Measurements from ENCODE around the gene PRMT7. TPM values are rescaled to one million over a fixed set of nuclear protein-coding genes. Genes with fewer than 3 reads are reported as not detected.

PRMT7 gene
- total and polyA plus RNA-seq, 4 experiments from 2014 or later: 28.3 to 104 (median 64.5) TPM

DNA sequence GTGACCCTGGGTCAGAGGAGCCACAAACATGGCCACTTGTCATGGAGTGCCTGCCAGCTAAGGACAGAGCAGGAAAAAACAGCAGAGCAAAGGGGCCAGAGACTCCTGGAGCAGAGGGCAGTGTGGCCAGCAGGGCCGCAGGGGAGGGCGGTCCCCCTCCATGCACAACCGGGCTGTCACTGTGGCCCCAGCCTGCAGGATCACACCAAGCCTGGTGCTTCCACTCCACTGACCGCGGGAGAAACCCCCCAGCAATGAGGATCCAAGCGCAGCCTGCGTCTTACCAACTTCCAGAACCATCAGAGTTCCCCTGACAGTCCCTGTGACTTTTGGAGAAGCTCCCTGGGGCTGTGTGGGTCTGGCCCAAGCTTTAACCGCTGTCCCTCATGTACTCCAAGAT is 62.0 kb downstream of the PRMT7 start:
- Histone ChIP-seq H3K27ac (ENCODE audit: low read depth, low read length) (no peak overlapping the region), H3K27me3 (ENCODE audit: insufficient read depth, low read length) (no peaks in the 10 kb centered on the region), H3K4me3 (ENCODE audit: low read length in 2 of 2) (no peak overlapping the region), H3K4me1 (ENCODE audit: insufficient read depth, low read length) (peaks cover 39% of the 10 kb centered on the region), H3K9me3 (ENCODE audit: control insufficient read depth in 1 of 2, low read length in 2 of 2) (no peaks in the 10 kb centered on the region), H3K36me3 (ENCODE audit: insufficient read depth, low read length) (no peaks in the 10 kb centered on the region)
- POLR2A ChIA-PET (ENCODE audit: partially characterized antibody): no interaction called here
- no peaks in the 10 kb centered on the region for H3K9me3 Mint-ChIP-seq
- CTCF ChIA-PET (ENCODE audit: partially characterized antibody): interaction anchor here (1.2 kb wide), 1 partner anchor 148 kb away, joined by 3 read pairs; no protein-coding TSS in a partner anchor
- H3K36me3 Mint-ChIP-seq: no peaks in the 10 kb centered on the region
- no peak overlapping the region for H3K27ac Mint-ChIP-seq
- peaks cover 15 to 32% (median 27%) of the 10 kb centered on the region in 4 donors for H3K4me1 Mint-ChIP-seq
- intact Hi-C loops (cut with micrococcal nuclease): no loop called here
- no peaks in the 10 kb centered on the region for H3K27me3 Mint-ChIP-seq
- no peak overlapping the region for H3K4me3 Mint-ChIP-seq
- DNase-seq: no peak

DNA sequence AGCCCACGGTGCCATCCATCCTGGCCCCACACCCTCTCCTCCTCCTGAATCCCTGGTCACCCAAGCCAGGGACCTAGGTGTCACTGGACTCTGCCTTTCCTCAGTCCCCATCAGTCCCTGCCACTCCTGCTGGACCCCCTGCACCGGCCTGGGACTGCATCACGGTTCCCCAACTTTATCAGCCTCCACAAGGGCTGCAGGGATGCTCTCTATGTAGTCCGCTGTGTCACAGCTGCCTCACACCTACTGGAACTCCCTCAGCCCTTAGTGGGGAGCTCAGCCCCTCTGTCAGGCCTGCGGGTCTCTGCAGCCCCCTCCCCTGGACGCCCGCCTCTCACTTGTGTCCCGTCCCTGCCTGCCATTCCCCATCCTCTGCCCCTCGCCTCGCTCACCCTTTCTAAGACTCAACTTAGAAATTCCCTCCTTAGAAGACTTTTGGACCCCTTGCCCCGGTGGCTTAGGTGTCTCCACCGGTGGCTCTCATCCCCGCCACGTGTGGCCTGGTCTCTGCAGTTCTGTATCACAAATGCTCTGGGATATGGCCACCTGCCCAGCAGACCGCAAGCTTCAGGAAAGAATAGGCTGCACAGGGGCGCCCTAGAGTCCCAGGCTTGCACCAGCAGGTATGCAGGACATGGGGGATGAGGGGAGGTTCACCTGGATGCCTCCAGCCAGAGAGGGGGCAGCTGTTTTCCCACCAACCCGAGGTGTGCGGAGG is 62.9 kb downstream of the PRMT7 start:
- no peak overlapping the region for H3K4me3 ChIP-seq (ENCODE audit: low read length in 2 of 2)
- H3K27ac ChIP-seq (ENCODE audit: low read depth, low read length): no peak overlapping the region
- Mint-ChIP-seq H3K4me1 (peaks cover 12 to 24% (median 20%) of the 10 kb centered on the region in 4 donors), H3K36me3 (no peaks in the 10 kb centered on the region), H3K4me3 (no peak overlapping the region), H3K9me3 (no peaks in the 10 kb centered on the region), H3K27ac (no peak overlapping the region), H3K27me3 (no peaks in the 10 kb centered on the region)
- no peaks in the 10 kb centered on the region for H3K27me3 ChIP-seq (ENCODE audit: insufficient read depth, low read length)
- peaks cover 31% of the 10 kb centered on the region for H3K4me1 ChIP-seq (ENCODE audit: insufficient read depth, low read length)
- no peaks in the 10 kb centered on the region for H3K36me3 ChIP-seq (ENCODE audit: insufficient read depth, low read length)
- H3K9me3 ChIP-seq (ENCODE audit: control insufficient read depth in 1 of 2, low read length in 2 of 2): no peaks in the 10 kb centered on the region
- DNase-seq: no peak
- POLR2A ChIA-PET (ENCODE audit: partially characterized antibody): no interaction called here
- intact Hi-C loops (cut with micrococcal nuclease): no loop called here
- CTCF ChIA-PET (ENCODE audit: partially characterized antibody): no interaction called here

DNA sequence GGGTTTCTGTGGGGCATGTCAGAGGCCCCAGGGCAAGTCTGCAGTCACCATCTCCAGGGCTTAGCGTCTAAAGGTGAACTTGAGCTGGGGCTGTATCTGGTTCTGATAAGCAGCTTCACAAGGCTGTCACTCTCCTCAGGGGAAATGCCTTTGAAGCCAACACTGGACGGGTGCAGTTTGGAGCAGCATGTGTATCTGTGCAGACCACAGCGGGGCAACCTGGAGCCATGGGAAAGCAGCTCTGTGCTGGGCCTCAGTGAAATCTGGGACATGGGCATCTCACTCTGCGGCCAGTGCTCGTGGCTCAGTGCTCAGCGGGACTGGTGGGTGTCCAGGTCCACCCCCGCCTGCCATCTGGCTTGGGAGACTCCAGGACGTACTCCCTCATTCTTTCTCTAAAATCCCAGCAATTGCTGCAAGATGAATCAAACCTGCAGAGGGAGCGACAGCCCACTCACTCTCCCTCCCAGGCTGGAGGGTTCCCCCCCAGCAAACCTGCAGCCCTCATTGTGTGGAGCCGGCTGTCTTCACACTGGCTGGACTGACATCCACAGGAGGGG is 63.5 kb downstream of the PRMT7 start:
- POLR2A ChIA-PET (ENCODE audit: partially characterized antibody): no interaction called here
- Histone ChIP-seq H3K27me3 (ENCODE audit: insufficient read depth, low read length) (no peaks in the 10 kb centered on the region), H3K36me3 (ENCODE audit: insufficient read depth, low read length) (no peaks in the 10 kb centered on the region), H3K9me3 (ENCODE audit: control insufficient read depth in 1 of 2, low read length in 2 of 2) (no peaks in the 10 kb centered on the region), H3K27ac (ENCODE audit: low read depth, low read length) (no peak overlapping the region), H3K4me3 (ENCODE audit: low read length in 2 of 2) (no peak overlapping the region), H3K4me1 (ENCODE audit: insufficient read depth, low read length) (peaks cover 25% of the 10 kb centered on the region)
- Mint-ChIP-seq H3K4me1 (peaks cover 12 to 24% (median 19%) of the 10 kb centered on the region in 4 donors), H3K27ac (peak overlapping the region in 1 of 7 donors; percentile 31), H3K4me3 (no peak overlapping the region), H3K27me3 (no peaks in the 10 kb centered on the region), H3K36me3 (no peaks in the 10 kb centered on the region), H3K9me3 (no peaks in the 10 kb centered on the region)
- DNase-seq: no peak
- intact Hi-C loops (cut with micrococcal nuclease): no loop called here
- CTCF ChIA-PET (ENCODE audit: partially characterized antibody): no interaction called here

DNA sequence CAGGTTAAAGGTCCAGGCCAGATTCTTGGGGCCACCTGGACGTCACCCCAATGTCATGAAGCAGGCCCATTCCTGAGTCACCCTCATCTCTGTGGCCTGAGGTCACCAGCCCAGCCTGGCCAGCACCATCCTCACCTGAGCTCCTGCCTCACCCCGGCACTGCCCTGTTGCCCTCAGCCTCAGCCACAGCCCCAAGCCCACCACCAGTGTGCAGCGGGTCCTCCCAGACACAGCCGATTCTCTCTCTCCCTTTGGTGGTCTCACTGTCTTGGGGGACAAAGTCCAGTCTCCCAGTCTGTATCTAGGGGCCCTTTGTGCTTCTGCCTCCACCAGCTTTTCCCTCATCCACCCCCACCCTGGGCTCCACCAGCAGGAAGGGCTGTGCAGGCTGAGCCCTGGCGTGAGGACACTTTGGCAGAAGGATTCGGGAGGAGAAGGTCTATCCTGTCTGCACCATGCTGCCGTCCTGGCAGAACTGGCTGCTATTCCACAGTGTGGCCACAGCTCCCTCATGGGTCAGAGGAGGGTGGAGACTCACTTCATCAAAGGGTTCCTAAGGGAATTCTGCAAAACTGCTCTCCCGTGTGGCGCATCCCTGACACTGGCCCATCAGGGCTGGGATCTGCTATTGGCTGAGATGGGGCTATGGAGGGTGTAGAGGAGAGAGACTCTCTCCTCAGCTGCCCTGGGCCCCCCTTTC is 64.3 kb downstream of the PRMT7 start:
- Mint-ChIP-seq H3K9me3 (no peaks in the 10 kb centered on the region), H3K4me1 (peaks cover 5 to 24% (median 17%) of the 10 kb centered on the region in 4 donors), H3K4me3 (no peak overlapping the region), H3K36me3 (no peaks in the 10 kb centered on the region), H3K27me3 (no peaks in the 10 kb centered on the region), H3K27ac (no peak overlapping the region)
- POLR2A ChIA-PET (ENCODE audit: partially characterized antibody): no interaction called here
- CTCF ChIA-PET (ENCODE audit: partially characterized antibody): no interaction called here
- Histone ChIP-seq H3K4me3 (ENCODE audit: low read length in 2 of 2) (no peak overlapping the region), H3K9me3 (ENCODE audit: control insufficient read depth in 1 of 2, low read length in 2 of 2) (no peaks in the 10 kb centered on the region), H3K4me1 (ENCODE audit: insufficient read depth, low read length) (peaks cover 24% of the 10 kb centered on the region), H3K27me3 (ENCODE audit: insufficient read depth, low read length) (no peaks in the 10 kb centered on the region), H3K36me3 (ENCODE audit: insufficient read depth, low read length) (no peaks in the 10 kb centered on the region), H3K27ac (ENCODE audit: low read depth, low read length) (no peak overlapping the region)
- peak in 1 of 5 donors; percentile 4 for DNase-seq
- intact Hi-C loops (cut with micrococcal nuclease): no loop called here

DNA sequence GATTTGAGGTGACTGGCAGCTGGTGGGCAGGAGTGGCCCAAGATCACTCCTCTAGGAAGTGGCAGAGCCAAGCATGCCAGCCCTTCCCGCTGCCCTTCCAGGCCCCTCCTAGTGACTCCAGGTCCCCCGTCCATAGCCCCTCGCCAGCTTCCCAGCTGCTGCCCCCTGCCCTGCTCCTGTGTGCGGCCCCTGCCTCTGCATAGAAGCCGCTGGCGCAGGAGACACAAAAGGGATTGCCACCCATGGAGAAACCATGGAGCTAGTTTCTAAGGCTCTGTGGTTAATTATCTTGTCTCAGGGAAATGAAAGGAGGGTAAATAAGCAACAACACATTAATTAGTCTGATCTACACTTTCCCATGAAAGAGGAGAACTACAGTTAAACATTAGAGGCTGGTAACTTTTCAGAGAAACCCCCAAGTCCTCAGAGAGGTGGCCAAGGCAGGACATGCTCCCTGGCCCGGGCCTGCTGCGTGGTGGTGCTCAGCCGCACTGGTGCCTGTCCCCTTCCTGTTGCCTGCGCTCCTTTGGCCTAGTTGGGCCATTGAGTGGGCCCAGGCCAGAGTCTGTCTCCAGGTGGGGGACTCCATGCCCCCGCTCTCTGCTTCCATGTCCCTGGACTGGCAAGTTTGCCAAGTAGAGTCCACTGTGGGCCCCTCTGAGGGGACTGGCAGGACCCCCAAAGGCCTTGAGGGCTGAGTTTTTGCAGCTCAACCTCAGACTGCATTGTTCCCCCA is 65.2 kb downstream of the PRMT7 start:
- peaks cover 4 to 15% (median 10%) of the 10 kb centered on the region in 4 donors for H3K4me1 Mint-ChIP-seq
- no peaks in the 10 kb centered on the region for H3K9me3 Mint-ChIP-seq
- Histone ChIP-seq H3K27ac (ENCODE audit: low read depth, low read length) (no peak overlapping the region), H3K4me3 (ENCODE audit: low read length in 2 of 2) (no peak overlapping the region), H3K4me1 (ENCODE audit: insufficient read depth, low read length) (peaks cover 22% of the 10 kb centered on the region), H3K36me3 (ENCODE audit: insufficient read depth, low read length) (no peaks in the 10 kb centered on the region), H3K9me3 (ENCODE audit: control insufficient read depth in 1 of 2, low read length in 2 of 2) (no peaks in the 10 kb centered on the region), H3K27me3 (ENCODE audit: insufficient read depth, low read length) (no peaks in the 10 kb centered on the region)
- ChIA-PET CTCF (ENCODE audit: partially characterized antibody) (no interaction called here), POLR2A (ENCODE audit: partially characterized antibody) (no interaction called here)
- peak in 1 of 5 donors; percentile 13 for DNase-seq
- intact Hi-C loops (cut with micrococcal nuclease): no loop called here
- H3K27me3 Mint-ChIP-seq: no peaks in the 10 kb centered on the region
- H3K4me3 Mint-ChIP-seq: no peak overlapping the region
- no peak overlapping the region for H3K27ac Mint-ChIP-seq
- H3K36me3 Mint-ChIP-seq: no peaks in the 10 kb centered on the region

DNA sequence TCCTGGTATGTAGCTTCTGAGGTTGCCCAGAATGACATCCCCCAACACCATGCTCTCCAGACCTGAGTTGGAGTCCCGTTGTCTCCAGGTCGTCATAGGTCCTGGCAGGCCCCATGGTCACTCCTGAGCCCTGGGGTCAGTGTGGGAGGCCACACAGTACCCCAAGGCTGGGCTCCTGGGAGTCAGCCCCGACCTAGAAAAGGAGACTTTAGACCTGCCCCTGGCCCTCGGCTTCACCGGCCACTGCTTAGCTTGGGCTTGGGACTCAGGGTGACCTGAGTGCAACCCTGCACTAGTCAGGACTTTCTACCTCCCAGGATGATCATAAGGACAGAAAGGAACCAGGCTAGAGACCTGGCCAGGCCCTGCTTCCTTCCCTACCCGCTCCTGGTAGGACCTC is 65.8 kb downstream of the PRMT7 start:
- Mint-ChIP-seq H3K4me3 (no peak overlapping the region), H3K4me1 (peaks cover 4 to 18% (median 11%) of the 10 kb centered on the region in 4 donors)

DNA sequence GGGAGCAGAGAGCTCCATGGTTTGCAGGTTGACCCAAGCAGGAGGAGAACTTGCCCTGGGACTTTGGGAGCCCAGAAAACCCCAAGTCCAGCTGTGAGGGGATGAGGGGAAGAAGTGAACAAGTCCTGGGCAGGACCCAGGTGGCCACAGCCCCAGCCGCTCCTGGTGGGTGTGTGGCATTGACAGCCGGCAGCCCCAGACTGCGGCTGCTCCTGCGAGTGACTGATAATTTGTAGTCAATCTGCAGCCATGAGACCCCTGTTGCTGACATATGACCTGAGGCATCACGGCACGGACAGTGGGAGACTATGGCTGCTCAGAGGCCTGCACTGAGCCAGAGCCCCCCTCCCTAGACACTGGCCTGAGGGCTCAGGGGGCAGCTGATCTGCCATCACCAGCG is 66.4 kb downstream of the PRMT7 start:
- H3K4me3 ChIP-seq (ENCODE audit: low read length in 2 of 2): no peak overlapping the region
- H3K4me3 Mint-ChIP-seq: no peak overlapping the region
- no peaks in the 10 kb centered on the region for H3K36me3 ChIP-seq (ENCODE audit: insufficient read depth, low read length)
- no peak overlapping the region for H3K27ac Mint-ChIP-seq
- H3K4me1 Mint-ChIP-seq: peaks cover 4 to 22% (median 14%) of the 10 kb centered on the region in 4 donors
- POLR2A ChIA-PET (ENCODE audit: partially characterized antibody): no interaction called here
- H3K9me3 ChIP-seq (ENCODE audit: control insufficient read depth in 1 of 2, low read length in 2 of 2): no peaks in the 10 kb centered on the region
- CTCF ChIA-PET (ENCODE audit: partially characterized antibody): interaction anchor here (1.1 kb wide), 1 partner anchor 20 kb away, joined by 3 read pairs; no protein-coding TSS in a partner anchor
- no peaks in the 10 kb centered on the region for H3K27me3 ChIP-seq (ENCODE audit: insufficient read depth, low read length)
- peaks cover 14% of the 10 kb centered on the region for H3K4me1 ChIP-seq (ENCODE audit: insufficient read depth, low read length)
- H3K27ac ChIP-seq (ENCODE audit: low read depth, low read length): no peak overlapping the region
- DNase-seq: no peak
- no peaks in the 10 kb centered on the region for H3K36me3 Mint-ChIP-seq
- H3K9me3 Mint-ChIP-seq: no peaks in the 10 kb centered on the region
- H3K27me3 Mint-ChIP-seq: no peaks in the 10 kb centered on the region
- intact Hi-C loops (cut with micrococcal nuclease): no loop called here

More for the DNA sequence above, 65.8 kb downstream of the PRMT7 start:
- H3K4me1 ChIP-seq (ENCODE audit: insufficient read depth, low read length): peaks cover 16% of the 10 kb centered on the region
- H3K27ac Mint-ChIP-seq: no peak overlapping the region
- intact Hi-C loops (cut with micrococcal nuclease): no loop called here
- H3K36me3 Mint-ChIP-seq: no peaks in the 10 kb centered on the region
- H3K4me3 ChIP-seq (ENCODE audit: low read length in 2 of 2): no peak overlapping the region
- H3K36me3 ChIP-seq (ENCODE audit: insufficient read depth, low read length): no peaks in the 10 kb centered on the region
- ChIA-PET POLR2A (ENCODE audit: partially characterized antibody) (no interaction called here), CTCF (ENCODE audit: partially characterized antibody) (interaction anchor here (1.1 kb wide), 1 partner anchor 20 kb away, joined by 3 read pairs; no protein-coding TSS in a partner anchor)
- H3K27ac ChIP-seq (ENCODE audit: low read depth, low read length): no peak overlapping the region
- H3K27me3 Mint-ChIP-seq: no peaks in the 10 kb centered on the region
- H3K27me3 ChIP-seq (ENCODE audit: insufficient read depth, low read length): no peaks in the 10 kb centered on the region
- no peaks in the 10 kb centered on the region for H3K9me3 ChIP-seq (ENCODE audit: control insufficient read depth in 1 of 2, low read length in 2 of 2)
- H3K9me3 Mint-ChIP-seq: no peaks in the 10 kb centered on the region
- no peak for DNase-seq

All from CD4-positive, alpha-beta memory T cell (primary cell).